ENCODE results near the gene SOX4.

SOX4 gene

GRCh38 chr6:21556511-21556910, 37.0 kb upstream of the SOX4 start:
- Histone ChIP-seq H3K9me3 (ENCODE audit: control insufficient read depth, insufficient read depth, low read length) (no peaks in the 10 kb centered on the region), H3F3A (ENCODE audit: control insufficient read depth, insufficient read depth) (no peaks in the 10 kb centered on the region), H4K20me1 (ENCODE audit: control insufficient read depth, insufficient read depth, low read depth, low read length) (no peaks in the 10 kb centered on the region), H3K4me1 (ENCODE audit: control insufficient read depth, low read length) (no peaks in the 10 kb centered on the region), H3K4me3 (ENCODE audit: low read length) (no peak overlapping the region), H3K36me3 (ENCODE audit: control insufficient read depth, low read length) (no peaks in the 10 kb centered on the region), H3K9me2 (replicated peaks; ENCODE audit: control insufficient read depth, low read length) (no peaks in the 10 kb centered on the region), H3K4me2 (ENCODE audit: low read length) (no peak overlapping the region), H3K27me3 (ENCODE audit: control insufficient read depth, low read length) (no peaks in the 10 kb centered on the region), H3K79me2 (ENCODE audit: control insufficient read depth, low read length) (no peaks in the 10 kb centered on the region), H3K27ac (ENCODE audit: low read depth, low read length) (no peak overlapping the region)
- TF ChIP-seq, protein P1, sequence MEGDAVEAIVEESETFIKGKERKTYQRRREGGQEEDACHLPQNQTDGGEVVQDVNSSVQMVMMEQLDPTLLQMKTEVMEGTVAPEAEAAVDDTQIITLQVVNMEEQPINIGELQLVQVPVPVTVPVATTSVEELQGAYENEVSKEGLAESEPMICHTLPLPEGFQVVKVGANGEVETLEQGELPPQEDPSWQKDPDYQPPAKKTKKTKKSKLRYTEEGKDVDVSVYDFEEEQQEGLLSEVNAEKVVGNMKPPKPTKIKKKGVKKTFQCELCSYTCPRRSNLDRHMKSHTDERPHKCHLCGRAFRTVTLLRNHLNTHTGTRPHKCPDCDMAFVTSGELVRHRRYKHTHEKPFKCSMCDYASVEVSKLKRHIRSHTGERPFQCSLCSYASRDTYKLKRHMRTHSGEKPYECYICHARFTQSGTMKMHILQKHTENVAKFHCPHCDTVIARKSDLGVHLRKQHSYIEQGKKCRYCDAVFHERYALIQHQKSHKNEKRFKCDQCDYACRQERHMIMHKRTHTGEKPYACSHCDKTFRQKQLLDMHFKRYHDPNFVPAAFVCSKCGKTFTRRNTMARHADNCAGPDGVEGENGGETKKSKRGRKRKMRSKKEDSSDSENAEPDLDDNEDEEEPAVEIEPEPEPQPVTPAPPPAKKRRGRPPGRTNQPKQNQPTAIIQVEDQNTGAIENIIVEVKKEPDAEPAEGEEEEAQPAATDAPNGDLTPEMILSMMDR (IDR thresholded peaks at IDR 0.05; ENCODE audit: low read depth, low read length, poor library complexity, severe bottlenecking) = no peak
- TF ChIP-seq EZH2phosphoT487 (IDR thresholded peaks at IDR 0.05; ENCODE audit: borderline replicate concordance, low read length) = no peak

GRCh38 chr6:21556968-21557721, 36.4 kb upstream of the SOX4 start:
- no peaks in the 10 kb centered on the region for H3K9me3 ChIP-seq (ENCODE audit: control insufficient read depth, insufficient read depth, low read length)
- no peak overlapping the region for H3K4me3 ChIP-seq (ENCODE audit: low read length)
- H3K4me1 ChIP-seq (ENCODE audit: control insufficient read depth, low read length) = no peaks in the 10 kb centered on the region
- no peaks in the 10 kb centered on the region for H4K20me1 ChIP-seq (ENCODE audit: control insufficient read depth, insufficient read depth, low read depth, low read length)
- H3K36me3 ChIP-seq (ENCODE audit: control insufficient read depth, low read length) = no peaks in the 10 kb centered on the region
- H3K9me2 ChIP-seq (replicated peaks; ENCODE audit: control insufficient read depth, low read length) = no peaks in the 10 kb centered on the region
- no peak for TF ChIP-seq EZH2phosphoT487 (IDR thresholded peaks at IDR 0.05; ENCODE audit: borderline replicate concordance, low read length)
- TF ChIP-seq, protein P1 (IDR thresholded peaks at IDR 0.05; ENCODE audit: low read depth, low read length, poor library complexity, severe bottlenecking) = no peak
- no peaks in the 10 kb centered on the region for H3K79me2 ChIP-seq (ENCODE audit: control insufficient read depth, low read length)
- H3K27ac ChIP-seq (ENCODE audit: low read depth, low read length) = no peak overlapping the region
- H3F3A ChIP-seq (ENCODE audit: control insufficient read depth, insufficient read depth) = no peaks in the 10 kb centered on the region
- H3K27me3 ChIP-seq (ENCODE audit: control insufficient read depth, low read length) = no peaks in the 10 kb centered on the region
- H3K4me2 ChIP-seq (ENCODE audit: low read length) = no peak overlapping the region

DNA sequence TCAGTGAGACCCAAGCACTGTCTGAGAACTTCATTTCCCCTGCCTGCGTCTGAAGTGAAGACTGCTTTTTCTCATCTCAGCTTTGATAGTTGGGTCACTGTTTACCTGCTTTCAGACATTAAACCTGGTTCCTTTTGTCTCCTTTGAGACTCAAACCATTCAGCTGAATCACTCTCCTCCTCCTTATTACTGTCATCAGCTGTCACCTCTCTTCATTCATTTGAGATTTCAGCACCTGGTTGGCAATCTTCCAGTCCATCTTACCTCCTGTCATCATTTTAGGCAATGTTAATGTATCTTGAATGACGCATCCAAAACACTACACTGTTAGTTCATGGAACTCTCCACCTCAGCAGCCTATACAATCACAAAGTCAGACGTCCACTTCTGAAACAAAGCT, 34.3 kb upstream of the SOX4 start:
- Histone ChIP-seq H4K20me1 (ENCODE audit: control insufficient read depth, insufficient read depth, low read depth, low read length) (no peaks in the 10 kb centered on the region), H3F3A (ENCODE audit: control insufficient read depth, insufficient read depth) (no peaks in the 10 kb centered on the region), H3K27me3 (ENCODE audit: control insufficient read depth, low read length) (no peaks in the 10 kb centered on the region), H3K9me2 (replicated peaks; ENCODE audit: control insufficient read depth, low read length) (no peaks in the 10 kb centered on the region), H3K4me2 (ENCODE audit: low read length) (no peak overlapping the region), H3K27ac (ENCODE audit: low read depth, low read length) (no peak overlapping the region), H3K4me3 (ENCODE audit: low read length) (no peak overlapping the region), H3K4me1 (ENCODE audit: control insufficient read depth, low read length) (no peaks in the 10 kb centered on the region), H3K9me3 (ENCODE audit: control insufficient read depth, insufficient read depth, low read length) (no peaks in the 10 kb centered on the region), H3K79me2 (ENCODE audit: control insufficient read depth, low read length) (no peaks in the 10 kb centered on the region), H3K36me3 (ENCODE audit: control insufficient read depth, low read length) (no peaks in the 10 kb centered on the region)
- TF ChIP-seq, protein P1 (IDR thresholded peaks at IDR 0.05; ENCODE audit: low read depth, low read length, poor library complexity, severe bottlenecking) = no peak
- TF ChIP-seq EZH2phosphoT487 (IDR thresholded peaks at IDR 0.05; ENCODE audit: borderline replicate concordance, low read length) = no peak

Data from DOHH2 (cell line).